Activated CD4-positive, CD25-positive, alpha-beta regulatory T cell (primary cell): Measurements from ENCODE around the gene DDX39A.
"Not testable (repeated sequence)": the region's sequence is repeated elsewhere in the genome, so short reads cannot be mapped to it uniquely, and the experiment has no call there.

Experiments
- DNase-seq, 4 experiments: peaks; one replicate each; lab custom pipeline; 2025; lab: John Stamatoyannopoulos, UW

The DDX39A gene

DNA sequence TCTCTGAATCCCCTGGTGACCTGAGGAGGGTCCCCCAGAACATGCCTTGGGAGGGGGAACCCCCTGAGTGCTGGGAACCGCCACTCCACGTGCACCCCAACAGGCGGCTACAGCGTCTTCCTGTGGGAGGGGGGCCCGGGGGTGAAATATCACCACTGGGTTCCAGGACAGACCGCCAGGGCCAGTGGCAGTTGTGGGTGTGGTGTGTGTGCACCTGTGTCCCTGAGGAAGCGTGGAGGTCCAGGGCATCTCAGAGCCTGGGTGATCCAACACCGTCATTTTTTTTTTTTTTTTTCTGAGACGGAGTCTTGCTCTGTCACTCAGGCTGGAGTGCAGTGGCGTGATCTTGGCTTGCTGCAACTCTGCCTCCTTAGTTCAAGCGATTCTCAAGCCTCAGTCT lies 33.6 kb downstream of the DDX39A start:
- no peak for DNase-seq

DNA sequence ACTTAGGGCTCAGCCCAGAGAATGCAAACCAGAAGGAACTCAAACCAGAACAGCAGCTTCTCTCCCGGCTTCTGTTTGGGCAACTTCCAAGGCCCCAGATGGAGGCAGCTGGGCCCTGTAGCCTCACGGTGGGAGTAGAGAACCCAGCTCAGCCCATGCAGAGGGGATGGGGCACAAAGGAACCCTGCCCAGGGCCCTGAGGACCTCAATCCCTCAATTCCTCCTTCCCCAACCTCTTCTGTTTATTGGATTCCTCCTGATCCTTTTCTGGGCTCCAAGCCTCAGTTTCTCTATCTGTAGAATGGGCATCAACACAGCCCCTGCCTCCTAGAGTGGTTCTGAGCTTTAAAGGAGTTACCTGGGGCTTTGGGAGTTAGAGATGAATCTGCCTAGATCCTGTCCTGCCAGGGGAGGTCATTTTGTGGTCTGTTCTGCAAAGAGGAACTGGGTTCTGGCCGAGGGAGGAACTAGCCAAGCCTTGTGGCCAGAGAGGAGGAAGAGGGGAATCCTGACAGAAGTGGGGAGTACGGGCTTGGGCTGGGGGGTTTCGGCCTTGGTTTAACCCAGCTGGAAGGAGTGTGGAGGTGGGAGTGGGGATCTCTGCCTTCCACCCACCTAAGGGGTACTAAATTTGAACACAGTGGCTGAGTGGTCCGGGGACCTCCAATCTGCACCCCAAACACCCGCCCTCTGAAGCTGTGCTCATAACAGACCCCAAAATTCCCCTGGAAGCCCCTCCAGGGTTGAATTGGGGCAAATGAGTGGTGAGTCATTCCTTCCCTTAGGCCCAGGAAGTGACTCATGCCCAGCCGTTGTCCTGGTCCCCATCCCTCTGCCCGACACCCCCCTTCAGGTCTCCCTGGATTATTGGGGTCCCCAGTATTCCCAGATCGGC lies 35.2 kb downstream of the DDX39A start:
- DNase-seq = no peak

DNA sequence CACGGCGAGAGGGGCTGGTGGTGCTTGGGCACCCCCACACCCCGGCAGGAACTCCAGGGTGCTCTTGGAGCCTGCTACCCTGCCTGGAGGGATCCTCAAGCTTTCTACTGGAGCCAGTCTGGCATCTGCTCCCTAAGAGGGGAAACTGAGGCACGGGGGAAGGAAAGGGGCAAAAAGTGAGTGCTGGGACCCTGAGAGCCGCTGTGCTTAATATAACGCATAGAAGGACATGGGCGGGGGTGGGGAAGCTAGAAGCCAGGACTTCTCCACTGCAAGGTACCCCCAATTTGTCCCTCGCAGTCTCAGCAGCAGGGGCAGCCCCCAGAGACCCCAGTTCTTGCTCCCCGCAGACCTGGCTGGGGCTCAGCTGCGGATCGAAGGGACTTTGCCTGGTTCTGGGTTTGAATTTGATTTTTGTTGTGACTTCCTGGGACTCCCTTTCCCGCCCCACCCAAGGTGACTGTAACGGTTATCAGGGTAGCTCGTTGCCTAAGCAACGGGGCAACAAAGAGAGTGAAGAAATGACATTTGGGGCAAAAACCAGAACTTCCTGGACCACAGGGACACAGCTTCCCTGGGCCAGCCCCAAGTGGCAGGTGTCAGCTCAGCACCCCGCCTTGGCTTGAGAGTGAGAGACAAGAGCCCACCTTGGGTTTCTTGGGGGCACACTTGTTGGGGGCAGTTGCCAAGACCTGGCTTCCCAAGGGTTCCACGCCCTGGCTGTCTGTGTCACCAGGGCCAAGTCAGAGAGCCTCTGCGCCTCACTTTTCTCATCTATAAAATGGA lies 37.3 kb downstream of the DDX39A start:
- DNase-seq = peak in 3 of 4 experiments; percentile 34 to 64 (median 47)

DNA sequence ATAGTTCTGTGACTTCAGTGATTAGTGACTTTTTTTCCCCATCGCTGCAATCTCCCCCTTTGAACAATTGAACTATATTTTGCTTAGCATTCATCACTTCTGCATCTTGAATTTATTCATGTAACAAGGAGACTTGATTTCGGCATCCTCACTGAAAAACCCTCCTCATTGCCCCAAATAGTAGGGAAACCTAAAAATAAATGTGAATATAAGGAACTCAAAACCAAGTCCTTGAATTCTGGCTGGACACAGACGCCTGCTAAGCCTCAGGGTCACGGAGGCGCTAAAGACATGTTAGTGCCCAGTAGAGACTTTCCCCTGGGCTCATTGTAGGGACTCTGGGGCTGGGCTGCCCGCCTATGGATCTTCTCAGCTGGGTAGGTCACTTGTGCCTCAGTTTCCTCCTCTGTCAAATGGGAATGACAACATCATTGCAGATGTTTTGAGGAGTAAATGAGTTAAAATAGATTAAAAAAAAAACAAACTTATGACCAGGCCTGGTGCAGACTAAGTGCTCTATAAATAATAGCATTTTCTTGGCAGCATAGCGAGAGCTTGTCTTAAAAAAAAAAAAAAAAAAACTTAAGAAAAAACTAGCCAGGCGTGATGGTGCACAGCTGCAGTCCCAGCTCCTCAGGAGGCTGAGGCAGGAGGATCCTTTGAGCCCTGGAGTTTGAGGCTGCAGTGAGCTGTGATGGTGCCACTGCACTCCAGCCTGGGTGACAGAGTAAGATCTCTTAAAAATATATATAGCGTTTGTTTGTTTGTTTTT lies 39.7 kb downstream of the DDX39A start:
- DNase-seq = no peak

DNA sequence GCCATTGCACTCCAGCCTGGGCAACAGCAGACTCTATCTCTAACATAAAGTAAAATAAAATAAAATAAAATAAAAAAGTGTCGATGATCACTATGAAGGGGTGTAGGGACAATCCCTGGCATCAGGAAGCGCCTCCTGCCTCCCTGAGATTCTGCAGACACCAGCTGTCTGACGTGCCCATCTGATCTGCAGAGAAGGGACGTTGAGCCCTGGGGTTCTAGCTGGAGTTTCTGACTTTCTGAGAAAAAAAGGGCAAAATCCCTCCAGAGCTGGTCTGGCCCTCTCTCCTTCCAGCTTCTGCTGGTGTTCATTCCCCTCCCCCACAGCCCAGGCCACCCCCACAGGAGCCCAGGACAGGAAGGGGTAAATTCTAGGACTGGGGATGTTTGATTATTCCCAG lies 40.3 kb downstream of the DDX39A start:
- DNase-seq = no peak

DNA sequence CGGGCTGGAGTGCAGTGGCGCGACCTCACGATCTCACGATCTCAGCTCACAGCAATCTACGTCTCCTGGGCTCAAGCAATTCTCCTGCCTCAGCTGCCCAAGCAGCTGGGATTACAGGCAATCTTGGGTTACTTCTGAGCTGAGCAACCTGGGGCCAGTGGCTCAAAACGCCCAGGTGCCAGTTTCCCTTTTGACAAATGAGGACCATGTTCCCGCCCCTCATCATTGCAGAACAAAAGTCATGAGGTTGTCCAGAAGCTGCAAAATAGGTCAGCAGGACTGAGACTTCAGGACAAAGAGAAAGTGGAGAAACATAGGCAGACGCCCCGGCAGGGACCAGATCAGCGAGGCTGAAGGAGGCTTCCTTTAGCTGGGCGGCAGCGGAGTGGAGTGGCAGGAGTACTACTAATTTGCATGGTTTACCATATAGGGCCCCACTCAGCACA lies 41.2 kb downstream of the DDX39A start:
- no peak for DNase-seq

DNA sequence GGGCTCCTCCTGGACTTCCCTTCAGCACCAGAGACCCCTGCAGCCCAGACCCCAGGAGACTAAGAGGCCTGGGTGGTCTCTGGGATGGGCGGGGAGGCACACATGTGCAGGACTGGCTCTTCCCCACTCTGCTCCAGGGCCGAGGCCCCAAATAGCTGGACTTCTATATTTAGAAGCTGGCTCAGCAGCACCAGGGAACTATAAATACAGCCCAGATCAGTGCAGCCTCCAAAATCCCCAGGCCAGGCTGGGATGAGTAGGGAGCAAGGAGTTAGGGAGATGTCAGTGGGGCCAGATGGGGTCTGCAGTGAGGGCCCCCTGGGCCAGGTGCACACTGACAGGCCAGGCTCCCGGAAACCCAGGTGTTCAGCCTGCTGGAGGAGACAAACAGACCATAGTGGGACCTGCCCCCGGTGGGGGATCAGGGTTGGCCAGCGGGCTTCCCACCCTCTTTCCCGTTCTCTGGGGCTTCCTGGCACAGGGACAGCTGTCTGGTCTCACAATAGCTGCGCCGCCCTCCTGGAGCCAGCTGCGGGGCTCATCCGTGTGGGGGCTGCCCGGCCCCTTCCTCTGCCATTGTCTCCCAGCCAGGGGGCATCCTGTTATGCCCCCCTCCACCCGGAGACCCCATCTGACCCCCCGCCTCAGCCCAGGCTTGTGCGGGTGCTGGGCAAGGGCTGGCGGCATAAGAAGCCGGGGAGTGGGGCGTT lies 43.4 kb downstream of the DDX39A start:
- no peak for DNase-seq

DNA sequence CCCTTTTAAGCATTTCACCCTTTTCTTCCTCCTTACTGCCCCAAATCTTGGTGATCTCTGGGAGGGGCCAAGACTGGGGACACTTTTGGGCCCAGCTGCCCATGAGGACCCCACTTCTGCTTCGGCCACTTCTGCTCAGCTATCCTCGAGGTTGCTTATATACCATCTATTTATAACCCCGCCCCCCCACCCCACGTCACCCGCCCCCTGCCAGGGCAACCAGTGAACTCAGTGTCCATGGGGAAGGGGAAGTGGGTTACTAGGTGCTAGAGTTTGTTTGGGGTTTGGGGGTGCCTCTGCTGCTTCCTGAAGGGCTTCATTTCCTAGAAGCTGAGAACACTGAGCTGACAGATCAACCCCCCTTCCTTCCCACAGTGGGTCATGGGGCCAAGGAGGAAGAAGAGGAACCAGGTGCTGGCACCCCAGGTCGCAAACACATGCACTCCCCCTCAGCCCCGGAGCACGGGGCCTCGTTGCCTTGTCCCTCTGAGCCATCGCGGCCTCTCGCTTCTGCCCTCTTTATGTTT lies 44.0 kb downstream of the DDX39A start:
- DNase-seq = peak in 3 of 4 experiments; percentile 22 to 64 (median 56)

DNA sequence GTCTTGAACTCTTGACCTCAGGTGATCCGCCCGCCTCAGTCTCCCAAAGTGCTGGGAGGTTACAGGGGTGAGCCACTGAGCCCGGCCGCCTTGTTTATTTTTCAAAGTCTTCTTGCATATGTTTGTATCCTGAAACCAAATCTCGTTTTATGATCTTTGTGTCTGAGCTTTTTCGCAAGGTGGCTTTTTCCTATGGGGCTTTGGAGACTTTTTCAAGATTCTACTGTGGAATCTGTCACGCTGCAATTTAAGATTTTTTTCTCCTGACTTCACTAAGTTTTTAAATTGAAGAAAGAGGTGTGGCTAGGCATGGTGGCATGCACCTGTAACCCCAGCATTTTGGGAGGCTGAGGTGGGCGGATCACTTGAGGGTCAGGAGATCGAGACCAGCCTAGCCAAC lies 44.8 kb downstream of the DDX39A start:
- DNase-seq = not testable (repeated sequence)

DNA sequence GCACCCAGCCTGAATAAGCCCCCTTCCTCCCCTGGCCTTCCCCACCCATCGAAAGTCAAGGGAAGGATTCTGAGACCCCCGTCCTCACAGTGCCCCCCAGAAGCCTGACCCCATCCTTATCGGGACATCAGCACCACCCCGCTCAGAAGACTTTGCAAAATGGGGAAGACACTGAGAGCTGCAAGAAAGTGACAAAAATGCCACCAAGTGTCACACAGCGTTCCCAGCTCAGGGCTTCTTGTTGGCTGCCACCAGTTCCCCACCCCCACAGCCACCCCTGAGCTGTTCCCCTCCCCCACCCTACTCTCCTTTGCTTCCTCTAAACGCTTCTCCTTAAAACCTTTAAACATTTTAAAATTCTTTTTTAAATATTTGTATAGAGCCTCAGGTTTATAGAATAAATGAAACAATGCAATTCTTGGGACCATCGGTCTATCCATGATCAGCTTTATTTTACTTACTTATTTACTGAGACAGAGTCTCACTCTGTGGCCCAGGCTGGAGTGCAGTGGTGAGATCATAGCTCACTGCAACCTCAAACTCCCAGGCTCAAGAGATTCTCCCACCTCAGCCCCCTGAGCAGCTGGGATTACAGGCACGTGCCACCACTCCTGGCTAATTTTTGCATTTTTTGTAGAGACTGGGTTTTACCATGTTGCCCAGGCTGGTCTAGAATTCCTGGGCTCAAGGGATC lies 46.6 kb downstream of the DDX39A start:
- not testable (repeated sequence) for DNase-seq

DNA sequence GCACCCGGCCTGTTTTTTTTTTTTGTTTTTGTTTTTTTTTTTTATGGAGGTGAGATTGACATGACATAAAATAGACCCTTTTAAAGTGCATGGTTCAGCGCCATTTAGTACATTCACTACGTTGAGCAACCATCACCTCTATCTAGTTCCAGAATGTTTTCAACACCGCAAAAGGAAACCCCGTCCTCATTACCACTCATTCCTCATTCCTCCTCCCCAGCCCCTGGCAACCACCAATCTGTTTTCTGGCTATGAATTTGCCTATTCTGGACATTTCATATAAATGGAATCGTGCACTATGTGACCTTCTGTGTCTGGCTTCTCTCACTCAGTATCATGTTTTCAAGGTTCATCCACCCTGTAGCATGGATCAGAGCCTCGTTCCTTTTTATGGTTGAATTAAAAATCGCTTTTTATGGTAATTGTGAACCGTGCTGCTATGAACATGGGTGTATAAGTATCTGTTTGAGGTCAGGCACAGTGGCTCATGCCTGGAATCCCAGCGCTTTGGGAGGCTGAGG lies 47.8 kb downstream of the DDX39A start:
- no peak for DNase-seq

DNA sequence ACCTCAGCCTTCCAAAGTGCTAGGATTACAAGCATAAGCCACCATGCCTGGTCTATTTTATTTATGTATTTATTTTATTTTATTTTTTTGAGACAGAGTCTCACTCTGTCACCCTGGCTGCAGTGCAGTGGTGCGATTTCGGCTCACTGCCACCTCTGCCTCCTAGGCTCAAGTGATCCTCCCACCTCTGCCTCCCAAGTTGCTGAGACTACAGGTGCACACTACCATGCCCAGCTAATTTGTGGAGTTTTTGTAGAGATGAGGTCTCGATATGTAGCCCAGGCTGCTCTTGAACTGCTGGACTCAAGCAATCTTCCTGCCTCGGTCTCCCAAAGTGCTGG lies 48.2 kb downstream of the DDX39A start:
- no peak for DNase-seq

DNA sequence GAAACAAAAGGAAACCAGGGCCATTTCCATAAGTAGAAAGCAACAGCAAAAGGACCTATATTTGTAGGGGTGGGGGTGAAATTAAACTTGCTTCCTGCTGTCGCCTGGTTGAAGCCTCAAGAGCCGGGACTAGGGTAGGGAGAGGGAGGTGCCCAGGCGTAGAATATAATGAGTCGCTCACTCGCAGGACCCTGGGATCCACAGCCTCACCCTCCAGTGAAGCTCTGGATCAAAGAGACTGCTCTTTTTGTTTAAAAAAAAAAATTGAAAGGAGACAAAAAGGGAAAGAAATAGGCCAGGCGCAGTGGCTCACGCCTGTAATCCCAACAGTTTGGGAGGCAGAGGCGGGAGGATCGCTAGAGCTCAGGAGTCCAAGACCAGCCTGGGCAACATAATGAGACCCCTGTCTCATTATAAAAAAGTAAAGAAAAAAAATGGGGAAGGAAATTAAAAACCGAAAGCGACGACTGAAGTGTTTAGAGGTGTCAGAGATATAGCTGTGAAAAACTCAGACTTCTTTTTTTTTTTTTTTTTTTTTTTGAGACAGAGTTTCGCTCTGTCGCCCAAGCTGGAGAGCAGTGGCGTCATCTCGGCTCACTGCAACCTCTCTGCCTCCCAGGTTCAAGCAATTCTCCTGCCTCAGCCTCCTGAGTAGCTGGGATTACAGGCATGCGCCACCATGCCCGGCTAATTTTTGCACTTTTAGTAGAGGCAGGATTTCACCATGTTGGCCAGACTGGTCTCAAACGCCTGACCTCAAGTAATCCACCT lies 48.8 kb downstream of the DDX39A start:
- peak in 1 of 4 experiments; percentile 21 for DNase-seq

DNA sequence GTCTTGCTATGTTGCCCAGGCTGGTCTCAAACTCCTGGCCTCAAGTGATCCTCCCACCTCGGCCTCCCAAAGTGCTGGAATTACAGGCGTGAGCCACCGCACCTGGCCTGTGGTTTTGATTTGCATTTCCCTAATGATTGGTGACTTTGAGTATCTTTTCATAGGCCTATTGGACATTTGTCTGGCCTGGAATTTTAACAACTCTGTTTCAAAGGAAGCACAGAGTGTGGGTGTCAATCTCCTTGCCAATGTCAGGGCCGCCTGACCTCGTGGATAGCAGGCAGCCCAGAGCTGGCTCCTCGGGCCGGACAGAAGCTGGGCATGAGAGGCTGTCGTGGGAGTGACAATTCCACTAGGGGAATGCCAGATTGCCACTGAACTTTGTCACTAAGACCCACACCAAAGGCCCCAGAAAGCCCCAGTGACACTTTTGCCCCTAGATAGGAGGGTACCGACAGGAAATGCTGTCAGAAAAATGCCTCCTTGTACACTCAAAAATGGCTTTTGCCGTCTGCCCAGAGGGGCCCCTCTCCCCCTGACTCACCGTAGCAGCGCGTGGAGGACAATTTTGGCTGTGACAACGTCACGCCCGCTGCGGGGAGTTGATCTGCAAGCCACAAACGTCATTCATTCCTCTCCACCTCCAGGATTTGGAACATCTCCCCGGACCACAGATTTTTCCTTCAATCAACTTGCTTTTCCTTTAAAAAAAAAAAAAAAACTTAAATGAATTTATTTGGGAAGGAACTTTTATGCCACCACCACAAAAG lies 49.6 kb downstream of the DDX39A start:
- DNase-seq = peak; percentile 42 to 65 (median 56)

DNA sequence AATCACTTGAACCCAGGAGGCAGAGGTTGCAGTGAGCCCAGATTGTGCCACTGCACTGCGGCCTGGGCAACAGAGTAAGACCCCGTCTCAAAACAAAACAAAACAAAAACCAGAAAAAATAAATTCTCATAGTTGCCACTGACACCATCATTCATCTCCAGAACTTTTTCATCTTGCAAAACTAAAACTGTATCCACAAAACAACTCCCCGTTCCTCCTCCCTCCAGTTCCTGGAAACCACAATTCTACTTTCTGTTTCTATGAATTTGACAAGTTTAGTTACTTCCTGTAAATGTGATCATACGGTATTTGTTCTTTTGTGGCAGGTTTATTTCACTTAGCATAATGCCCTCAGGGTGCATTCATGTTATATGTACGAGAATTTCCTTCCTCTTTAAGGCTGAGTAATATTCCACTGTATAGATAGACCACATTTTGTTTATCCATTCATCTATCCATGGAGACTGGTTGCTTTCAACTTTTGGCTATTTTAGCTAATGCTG lies 51.1 kb downstream of the DDX39A start:
- DNase-seq = no peak

DNA sequence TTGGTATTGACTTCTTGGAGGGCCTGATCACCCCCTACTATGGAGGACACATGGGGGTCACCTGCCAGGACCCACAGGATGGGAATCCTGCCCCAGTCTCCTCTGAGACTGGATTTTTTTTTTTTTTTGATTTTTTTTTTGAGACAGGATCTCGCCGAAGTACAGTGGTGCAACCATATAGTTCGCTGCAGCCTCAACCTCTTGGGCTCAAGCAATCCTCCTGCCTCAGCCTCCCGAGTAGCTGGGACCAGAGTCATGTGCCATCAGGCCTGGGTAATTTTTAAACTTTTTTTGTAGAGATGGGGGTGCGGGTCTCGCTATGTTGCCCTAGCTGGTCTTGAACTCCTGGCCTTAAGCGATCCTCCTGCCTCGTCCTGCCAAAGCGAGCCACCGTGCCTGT lies 52.1 kb downstream of the DDX39A start:
- no peak for DNase-seq

DNA sequence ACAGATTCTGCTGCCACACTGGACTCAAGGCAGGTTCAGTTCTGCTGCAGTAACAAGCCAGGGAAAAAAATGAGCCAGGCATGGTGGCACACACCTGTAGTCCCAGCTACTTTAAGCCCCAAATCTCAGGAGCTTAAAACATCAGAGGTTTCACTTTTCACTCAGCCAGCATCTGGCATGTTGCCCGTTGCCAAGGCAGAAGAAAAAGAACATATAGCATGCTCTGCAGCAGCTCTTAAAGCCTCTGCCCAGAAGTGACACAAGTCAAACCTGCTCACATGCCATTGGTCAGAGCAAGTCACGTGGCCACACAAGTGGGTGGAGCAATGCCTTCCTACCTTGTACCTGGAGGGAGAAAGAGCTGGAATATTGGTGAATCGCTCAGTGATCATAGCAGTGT lies 52.6 kb downstream of the DDX39A start:
- DNase-seq = peak; percentile 61 to 80 (median 70)

DNA sequence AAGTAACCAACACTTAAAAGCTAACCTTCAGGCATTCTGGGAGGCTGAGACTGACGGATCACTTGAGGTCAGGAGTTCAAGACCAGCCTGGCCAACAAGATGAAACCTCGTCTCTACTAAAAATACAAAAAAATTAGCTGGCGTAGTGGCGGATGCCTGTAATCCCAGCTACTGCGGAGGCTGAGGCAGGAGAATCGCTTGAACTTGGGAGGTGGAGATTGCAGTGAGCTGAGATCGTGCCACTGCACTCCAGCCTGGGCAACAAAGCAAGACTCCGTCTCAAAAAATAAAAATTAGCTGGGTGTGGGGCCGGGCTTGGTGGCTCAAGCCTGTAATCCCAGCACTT lies 55.1 kb downstream of the DDX39A start:
- DNase-seq = not testable (repeated sequence)
